Measurements from ENCODE around the gene TRPM2.

TRPM2 gene

DNA sequence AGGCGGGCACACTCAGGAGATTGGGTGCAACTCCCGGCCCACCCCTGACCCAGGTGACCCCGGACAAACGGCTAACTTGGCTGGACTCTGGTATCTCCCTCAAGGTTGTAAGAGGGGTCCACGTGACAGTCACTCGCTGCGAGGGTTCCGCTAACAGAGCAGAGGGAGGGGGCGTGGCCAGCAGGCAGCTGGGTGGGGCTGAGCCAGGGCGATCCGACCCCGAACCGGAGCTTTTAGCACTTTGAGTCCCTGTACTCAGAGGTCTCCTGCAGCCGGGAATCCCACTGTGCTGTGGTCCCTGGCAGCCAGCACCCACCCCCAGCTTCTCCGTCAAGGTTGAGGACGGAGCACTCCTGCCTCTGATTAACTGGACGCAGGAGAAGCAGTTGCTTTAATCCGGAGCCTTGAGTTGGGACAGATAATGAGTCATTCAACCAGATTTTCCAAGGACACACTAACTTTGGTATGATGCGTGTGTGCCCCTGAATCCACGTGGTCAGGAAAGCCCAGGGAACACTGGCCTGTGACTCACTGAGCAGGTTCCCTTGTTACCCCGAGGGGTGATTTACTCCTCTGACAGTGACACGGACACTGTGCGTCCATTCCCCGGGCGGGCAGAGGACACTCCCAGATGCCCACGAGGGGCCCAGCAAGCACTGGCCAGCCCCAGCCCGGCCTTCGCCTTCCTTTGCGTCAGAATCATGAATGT is 16.8 kb downstream of the TRPM2 start:
- H3K4me3 ChIP-seq, result no peak overlapping the region
- no peak overlapping the region for H3K27ac ChIP-seq

DNA sequence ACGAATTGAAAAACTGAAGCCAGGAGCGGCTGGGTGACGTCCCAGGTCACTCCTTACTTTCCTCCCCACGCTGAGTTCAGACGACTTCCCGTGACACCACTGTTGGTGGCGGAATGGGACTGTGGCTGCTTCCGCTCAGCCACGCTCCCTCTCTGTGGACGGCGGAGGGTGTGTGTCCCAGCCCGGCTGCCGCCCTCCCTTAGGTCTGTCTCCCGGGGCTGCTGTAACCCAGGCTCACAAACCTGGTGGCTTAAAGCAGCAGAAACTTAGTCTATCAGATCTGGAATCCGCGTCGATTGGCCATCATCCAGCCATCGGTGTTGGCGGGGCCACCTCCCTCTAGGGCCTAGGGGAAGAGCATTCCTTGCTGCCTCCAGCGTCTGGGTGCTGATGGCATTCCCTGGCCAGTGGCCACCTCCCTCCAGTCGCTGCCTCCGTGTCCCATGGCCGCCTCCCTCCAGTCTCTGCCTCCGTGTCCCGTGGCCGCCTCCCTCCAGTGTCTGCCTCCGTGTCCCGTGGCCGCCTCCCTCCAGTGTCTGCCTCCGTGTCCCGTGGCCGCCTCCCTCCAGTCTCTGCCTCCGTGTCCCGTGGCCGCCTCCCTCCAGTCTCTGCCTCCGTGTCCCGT is 17.5 kb downstream of the TRPM2 start:
- H3K27ac ChIP-seq, result no peak overlapping the region
- no peak overlapping the region for H3K4me3 ChIP-seq

DNA sequence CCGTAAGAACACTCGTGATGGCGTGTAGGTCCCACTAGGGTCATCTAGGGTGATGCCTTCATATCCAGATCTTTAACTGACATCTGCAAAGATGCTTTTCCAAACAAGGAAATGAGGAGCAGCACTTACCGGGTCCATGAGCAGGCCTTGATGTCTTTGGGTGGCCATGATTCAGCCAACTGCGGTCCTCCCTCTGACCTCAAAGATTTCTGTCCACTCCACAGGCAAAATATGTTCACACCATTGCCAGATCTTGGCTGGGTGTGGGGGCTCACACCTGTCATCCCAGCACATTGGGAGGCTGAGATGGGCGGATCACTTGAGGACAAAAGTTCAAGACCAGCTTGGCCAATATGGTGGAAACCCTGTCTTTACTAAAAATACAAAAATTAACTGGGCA is 18.2 kb downstream of the TRPM2 start:
- Histone ChIP-seq H3K4me3 (no peak overlapping the region), H3K27ac (no peak overlapping the region)

DNA sequence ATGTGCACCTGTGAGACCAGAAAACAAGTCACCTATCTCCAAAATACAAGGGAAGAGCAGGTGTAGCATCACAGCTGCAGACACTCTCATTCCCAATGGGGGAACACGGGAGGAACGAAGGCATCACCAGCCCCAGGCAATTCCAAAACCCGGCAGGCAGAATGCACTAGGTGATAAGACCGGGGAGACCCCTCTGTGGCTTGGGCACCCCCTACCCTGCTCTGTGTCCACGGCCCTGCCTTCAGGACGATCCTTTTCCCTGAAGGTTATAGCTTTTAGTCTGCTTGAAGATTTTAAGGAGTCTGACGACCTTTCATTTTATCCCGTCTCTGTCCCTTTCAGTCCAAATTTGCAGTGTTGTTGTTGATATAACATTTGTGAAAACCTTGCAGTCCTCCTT is 19.2 kb downstream of the TRPM2 start:
- Histone ChIP-seq H3K27ac (no peak overlapping the region), H3K4me3 (no peak overlapping the region)

DNA sequence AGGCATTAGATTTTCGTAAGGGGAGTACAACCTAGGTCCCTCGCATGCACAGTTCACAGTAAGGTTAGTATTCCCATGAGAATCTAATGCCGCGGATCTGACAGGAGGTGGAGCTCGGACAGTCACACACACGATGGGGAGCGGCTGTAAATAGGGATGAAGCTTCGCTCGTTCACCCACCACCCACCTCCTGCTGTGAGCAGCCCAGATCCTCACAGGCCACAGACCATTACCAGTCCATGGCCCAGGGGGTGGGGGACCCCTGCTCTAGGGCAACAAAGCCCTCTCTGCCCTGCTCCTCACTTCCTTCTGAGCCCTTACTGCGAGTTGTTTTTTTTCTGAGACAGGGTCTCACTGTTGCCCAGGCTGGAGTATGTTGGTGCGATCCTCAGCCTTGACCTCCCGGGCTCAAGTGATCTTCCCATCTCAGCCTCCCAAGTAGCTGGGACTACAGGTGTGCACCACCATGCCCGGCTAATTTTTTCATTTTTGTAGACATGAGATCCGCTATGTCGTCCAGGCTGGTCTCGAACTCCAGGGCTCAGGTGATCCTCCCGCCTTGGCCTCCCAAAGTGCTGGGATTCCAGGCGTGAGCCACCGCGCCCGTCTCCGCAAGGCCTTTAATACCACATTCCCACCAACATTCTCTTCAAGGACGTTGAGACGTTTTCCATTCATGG is 21.3 kb downstream of the TRPM2 start:
- Histone ChIP-seq H3K27ac (peak overlapping the region in 1 of 21 experiments; percentile 43), H3K4me3 (no peak overlapping the region)

DNA sequence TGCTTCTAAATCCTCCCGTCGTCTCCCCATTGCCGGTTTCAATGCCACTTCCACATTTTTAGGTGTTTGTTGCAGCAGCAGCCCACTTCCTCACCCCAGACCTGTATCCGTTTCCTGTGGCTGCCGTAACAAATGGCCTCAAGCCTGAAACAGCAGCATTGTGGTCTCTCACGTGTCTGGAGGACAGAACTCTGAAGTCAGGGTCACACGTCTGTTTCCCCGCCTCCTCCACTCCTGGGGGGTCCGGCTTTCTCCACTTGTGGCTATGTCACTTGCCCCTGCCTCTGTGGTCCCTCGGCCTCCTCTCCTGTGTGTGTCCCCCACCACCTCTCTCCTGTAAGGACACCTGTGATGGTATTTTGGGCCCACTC is 21.8 kb downstream of the TRPM2 start:
- H3K27ac ChIP-seq, result peak overlapping the region in 1 of 21 experiments; percentile 43
- H3K4me3 ChIP-seq, result no peak overlapping the region

DNA sequence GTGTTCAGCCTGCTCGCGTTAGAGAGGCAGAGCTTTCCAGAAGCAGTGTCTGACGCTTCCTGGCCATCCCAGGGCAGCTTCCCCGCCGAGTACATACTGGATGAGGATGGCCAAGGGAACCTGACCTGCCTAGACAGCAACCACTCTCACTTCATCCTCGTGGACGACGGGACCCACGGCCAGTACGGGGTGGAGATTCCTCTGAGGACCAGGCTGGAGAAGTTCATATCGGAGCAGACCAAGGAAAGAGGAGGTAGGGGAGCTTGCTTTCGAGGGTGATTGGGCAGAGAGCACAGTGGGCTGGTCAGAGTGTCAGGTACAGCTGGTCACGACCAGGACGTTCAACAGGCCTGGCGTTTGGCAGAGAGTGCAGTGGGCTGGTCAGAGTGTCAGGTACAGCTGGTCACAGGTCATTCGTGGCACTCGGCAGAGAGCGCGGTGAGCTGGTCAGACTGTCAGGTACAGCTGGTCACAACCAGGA is 22.4 kb downstream of the TRPM2 start:
- no peak overlapping the region for H3K4me3 ChIP-seq

DNA sequence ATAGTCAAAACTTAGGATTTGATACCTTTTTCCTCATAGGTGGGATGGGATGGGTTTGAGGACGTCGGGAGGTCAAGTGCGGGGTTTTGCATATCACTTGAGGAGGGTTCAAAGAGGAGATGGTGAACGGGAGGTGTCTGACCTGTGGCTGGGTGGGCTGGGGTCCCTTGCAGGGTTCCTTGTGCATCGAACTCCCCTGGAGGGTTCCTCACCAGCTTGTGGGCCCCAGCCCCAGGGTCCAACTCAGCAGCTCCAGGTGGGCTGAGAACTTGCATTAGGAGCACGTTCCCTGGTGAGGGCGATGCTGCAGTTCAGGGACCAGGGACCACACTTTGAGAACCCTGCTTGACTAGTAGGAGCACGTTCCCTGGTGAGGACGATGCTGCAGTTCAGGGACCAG is 23.2 kb downstream of the TRPM2 start:
- Histone ChIP-seq H3K4me3 (no peak overlapping the region), H3K27ac (no peak overlapping the region)

More for the DNA sequence above, 22.4 kb downstream of the TRPM2 start:
- H3K27ac ChIP-seq, result no peak overlapping the region

DNA sequence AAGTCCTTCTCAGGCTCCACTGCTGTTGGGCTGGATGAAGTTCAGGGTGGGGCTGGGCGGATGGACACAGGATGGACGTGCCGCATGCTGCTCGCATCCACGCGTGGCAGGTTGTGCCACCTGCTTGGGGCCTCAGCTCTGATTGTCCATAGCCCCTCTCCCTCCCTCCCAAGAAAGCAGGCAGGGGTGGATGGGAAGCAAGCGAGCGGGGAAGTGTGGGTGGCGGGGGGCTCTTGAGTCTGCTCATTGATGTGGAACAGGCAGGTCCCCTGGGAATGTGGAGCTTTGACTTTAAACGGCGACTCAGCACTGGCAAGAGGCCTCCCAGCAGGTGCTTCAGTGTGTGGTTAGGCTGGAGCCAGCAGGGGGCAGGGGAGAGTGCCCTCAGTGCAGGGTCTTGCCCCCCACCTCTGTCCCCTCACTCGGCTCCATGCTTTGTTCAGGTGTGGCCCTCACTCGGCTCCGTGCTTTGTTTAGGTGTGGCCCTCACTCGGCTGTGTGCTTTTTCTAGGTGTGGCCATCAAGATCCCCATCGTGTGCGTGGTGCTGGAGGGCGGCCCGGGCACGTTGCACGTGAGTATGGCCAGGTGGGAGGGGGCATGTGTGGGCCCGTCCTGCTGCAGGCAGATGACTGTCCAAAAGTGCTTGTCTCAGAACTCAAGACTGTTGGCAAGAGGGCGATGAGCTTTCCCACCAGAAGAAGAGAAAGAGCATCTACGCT is 23.9 kb downstream of the TRPM2 start:
- no peak overlapping the region for H3K4me3 ChIP-seq
- no peak overlapping the region for H3K27ac ChIP-seq

DNA sequence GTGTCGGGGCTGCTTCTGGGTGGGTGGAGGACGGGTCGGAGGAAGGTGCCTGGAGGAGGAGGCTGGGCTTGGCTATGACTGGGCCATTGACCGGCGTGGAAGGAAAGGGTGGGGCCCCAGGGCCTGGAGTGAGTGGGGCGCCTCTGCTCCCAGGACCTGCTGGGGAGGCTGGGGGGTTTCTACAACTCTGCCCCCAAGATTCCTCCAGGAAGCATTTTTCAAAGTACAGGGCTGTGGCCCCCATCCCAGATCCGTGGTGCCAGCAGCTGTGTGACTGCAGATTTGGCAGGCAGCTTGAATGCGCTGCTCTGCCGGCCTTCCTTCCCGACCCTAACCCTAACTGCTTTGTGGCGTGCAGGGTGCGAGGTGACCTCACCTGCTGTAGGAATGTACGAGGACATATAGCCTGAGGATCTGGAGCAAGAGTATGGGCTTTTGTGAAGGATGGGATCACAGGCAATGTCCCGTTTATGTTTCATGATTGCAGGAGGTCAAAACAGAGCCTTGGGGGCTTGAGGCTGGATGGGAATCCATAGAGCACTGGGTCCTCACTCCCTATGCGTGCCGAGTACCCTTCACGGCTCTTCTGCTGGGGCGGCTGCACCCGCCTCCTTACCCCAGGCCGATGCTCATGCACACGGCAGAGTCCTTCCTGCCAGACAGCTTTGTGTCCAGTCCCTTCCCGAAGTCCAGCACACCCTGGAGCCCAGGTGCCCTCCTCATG is 24.7 kb downstream of the TRPM2 start:
- no peak overlapping the region for H3K4me3 ChIP-seq
- H3K27ac ChIP-seq, result no peak overlapping the region

DNA sequence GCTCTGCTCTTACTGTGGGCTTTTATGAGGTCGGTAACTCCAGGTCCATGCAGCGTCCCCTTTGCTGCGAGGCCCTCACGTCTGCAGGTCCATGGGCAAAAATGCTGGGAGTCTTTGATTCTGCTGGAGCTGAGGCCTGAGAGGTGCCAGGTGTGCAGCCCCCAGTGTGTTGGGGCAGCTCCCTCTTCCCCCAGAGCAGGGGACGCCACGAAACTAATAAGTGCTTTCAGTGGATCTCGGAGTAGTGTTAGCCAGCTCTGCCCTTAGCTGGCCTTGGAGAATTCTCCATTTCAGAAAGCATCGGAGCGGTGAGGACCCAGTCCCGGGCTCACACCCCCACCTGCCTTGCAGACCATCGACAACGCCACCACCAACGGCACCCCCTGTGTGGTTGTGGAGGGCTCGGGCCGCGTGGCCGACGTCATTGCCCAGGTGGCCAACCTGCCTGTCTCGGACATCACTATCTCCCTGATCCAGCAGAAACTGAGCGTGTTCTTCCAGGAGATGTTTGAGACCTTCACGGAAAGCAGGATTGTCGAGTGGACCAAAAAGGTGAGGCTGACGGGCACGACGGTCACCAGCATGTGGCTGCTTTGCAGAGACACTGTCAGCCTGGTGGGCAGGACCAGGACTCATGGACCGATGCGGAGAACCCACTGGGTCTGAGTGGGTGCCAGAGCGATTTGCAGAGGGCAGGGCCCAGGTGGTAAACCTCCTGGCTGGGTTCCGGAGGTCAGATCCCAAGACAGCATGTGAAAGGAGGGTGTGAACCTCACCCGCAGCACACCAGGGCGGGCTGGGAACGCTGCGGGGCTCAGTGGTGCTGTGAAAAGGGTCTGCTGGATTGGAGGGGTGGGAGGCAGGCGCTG is 25.5 kb downstream of the TRPM2 start:
- no peak overlapping the region for H3K4me3 ChIP-seq
- H3K27ac ChIP-seq, result no peak overlapping the region

DNA sequence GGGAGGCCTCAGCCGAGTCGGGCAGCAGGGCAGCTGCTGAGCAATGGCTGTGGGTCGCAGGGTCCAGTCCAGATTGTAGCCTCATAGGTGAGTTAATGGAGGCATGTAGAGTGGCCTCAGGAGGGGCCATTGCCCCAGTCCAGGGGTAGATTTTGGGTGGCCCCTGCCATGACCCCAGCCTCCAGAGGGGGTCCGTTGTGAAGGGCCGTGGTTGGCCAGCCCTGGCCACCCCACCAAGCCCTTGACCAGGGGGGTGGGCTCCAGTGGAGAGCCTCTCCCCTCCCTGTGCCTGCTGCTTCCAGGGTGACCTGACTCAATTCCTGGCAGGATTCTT is 26.1 kb downstream of the TRPM2 start:
- no peak overlapping the region for H3K27ac ChIP-seq

DNA sequence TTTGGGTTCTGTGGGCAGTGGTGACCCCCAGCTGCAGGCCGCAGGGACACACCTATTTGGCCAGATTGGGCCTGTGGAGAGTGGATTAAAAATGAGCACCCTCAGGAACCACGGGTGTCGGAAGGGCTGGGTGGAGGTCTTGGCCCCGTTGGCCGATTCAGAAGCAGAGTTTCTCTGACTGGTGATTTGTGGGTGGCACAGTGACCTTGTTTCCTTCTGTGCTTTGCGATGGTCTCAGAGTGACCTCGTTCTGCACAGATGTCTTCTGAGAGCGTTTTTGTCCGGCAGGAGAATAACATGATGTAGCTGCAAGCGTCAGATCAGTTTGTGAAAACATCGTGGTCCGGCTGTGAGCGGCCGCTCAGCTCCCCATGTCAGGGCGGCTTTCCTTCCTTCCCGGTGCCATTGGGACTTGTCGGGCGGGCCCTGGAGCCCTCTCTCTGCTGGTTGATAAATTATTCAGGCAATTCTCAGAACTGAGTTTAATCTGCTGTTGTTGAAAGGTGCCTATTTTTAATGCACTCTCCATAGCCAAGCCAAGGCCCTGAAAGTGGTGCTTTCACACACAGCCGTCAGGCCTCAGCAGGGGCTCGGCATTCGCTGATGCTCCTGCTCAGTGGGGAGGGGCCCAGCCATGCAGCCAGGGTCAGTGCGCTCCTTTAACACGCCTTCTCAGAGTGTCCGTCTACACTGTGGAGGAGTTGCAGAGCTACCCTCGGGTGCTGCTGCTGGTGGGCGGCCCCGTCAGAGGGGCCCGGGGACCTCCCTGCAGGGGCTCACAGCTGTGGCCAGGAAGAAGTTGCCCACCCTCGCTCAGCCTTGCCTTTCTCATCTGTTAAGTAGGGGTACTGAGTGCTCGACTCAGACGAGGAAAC is 26.8 kb downstream of the TRPM2 start:
- Histone ChIP-seq H3K4me3 (no peak overlapping the region), H3K27ac (no peak overlapping the region)

More for the DNA sequence above, 26.1 kb downstream of the TRPM2 start:
- H3K4me3 ChIP-seq, result no peak overlapping the region

DNA sequence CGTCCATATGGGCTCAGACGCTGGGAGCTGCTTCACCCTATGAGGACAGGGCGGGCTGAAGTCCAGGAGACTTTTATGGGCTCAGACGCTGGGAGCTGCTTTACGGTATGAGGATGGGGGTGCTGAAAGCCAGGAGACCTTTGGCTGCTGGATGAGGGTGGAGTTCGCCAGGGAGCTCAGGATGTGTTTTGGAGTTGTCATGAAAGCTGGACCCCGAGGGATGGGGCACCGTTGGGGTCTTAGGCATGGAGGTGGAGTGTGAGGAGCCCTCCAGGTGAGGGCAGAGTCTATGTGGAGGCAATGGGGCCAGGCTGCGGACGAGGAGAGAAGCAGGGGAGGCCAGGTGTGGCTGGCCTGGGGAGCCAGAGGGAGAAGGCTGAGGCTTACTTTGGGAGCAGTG is 27.5 kb downstream of the TRPM2 start:
- no peak overlapping the region for H3K27ac ChIP-seq

DNA sequence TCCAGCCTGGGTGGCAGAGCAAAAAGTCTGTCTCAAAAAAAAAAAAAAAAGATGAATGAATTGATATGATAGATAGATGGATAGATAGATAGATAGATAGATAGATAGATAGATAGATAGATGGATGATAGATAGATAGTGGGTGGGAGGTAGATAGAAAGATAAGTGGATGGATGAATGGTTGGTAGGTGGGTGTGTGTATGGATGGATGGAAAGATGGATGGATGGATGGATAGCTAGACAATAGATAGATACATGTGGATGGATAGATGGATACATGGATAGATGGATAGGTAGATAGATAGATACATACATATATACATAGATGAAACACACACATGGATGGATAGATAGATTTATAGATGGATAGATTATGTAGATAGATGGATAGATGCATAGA is 28.5 kb downstream of the TRPM2 start:
- H3K27ac ChIP-seq, result no peak overlapping the region
- no peak overlapping the region for H3K4me3 ChIP-seq

More for the DNA sequence above, 27.5 kb downstream of the TRPM2 start:
- no peak overlapping the region for H3K4me3 ChIP-seq

DNA sequence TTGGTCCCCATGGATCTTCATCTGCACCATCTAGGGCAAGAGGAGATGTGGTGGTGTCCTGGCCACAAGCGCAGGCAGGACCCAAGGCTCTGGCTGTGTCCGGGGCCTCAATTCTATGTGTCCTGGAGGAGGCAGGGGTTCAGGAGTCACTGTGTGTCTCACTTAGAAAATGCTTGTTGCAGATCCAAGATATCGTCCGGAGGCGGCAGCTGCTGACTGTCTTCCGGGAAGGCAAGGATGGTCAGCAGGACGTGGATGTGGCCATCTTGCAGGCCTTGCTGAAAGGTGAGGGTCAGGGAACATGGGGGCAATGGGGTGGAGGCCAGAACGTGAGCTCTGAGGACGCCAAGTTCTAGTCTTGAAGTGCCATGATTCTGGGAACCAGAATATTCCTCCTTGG is 29.1 kb downstream of the TRPM2 start:
- H3K4me3 ChIP-seq, result no peak overlapping the region
- no peak overlapping the region for H3K27ac ChIP-seq

DNA sequence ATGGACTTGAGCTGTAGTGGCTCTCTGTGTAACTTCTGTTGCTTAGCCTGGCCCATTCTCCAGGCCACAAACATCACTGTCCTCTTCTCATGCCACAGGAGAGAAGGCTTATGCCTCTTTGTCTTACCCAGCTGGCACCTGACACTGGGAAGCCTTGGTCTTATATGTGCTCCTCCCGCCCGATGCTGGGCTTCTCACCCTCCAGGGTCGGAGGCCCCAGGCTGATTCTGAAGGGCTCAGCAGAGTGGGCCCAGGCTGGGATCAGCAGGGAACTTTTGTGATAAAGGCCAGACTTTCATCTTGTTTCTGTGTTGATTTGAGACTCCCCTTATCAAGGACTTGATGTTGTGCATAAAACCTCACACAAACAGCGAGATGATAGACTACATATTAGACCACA is 29.8 kb downstream of the TRPM2 start:
- no peak overlapping the region for H3K4me3 ChIP-seq
- H3K27ac ChIP-seq, result no peak overlapping the region

DNA sequence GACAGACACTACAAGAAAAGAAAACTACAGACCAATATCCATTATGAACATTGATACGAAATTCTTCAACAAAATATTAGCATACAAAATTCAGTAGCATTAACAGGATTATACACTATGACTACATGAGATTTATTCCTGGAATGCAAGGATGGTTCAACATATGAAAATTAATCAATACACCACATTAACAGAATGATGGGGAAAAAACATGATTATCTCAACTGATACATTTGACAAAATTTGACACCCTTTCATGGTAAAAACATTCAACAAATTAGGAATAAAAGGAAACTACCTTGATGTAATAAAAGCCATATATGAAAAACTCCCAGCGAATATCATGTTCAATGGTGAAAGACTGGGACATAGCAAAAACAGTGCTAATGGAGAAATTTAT is 31.5 kb downstream of the TRPM2 start:
- Histone ChIP-seq H3K4me3 (no peak overlapping the region), H3K27ac (no peak overlapping the region)
